Measurements from ENCODE around the gene REELD1.

REELD1 gene

GRCh38 chr4:146260521-146260920, 46.2 kb downstream of the REELD1 start:
- no peaks in the 10 kb centered on the region for H3F3A ChIP-seq (ENCODE audit: insufficient read depth, low read length)
- H3K27ac ChIP-seq (ENCODE audit: low read depth, low read length, poor library complexity, severe bottlenecking) = no peak overlapping the region
- H3K36me3 ChIP-seq (ENCODE audit: insufficient read depth, low read length) = no peaks in the 10 kb centered on the region
- no peaks in the 10 kb centered on the region for H3K9me2 ChIP-seq (ENCODE audit: low read depth, low read length)
- TF ChIP-seq CTCF (IDR thresholded peaks at IDR 0.05; ENCODE audit: low read length) = no peak
- no peak overlapping the region for H3K9ac ChIP-seq (ENCODE audit: low read length)
- H3K4me3 ChIP-seq (ENCODE audit: low read depth, low read length, poor library complexity, severe bottlenecking) = no peak overlapping the region
- H3K4me2 ChIP-seq (ENCODE audit: low read length) = no peak overlapping the region
- no peaks in the 10 kb centered on the region for H3K9me3 ChIP-seq (ENCODE audit: low read length)
- H3K27me3 ChIP-seq (ENCODE audit: insufficient read depth, low read length) = no peaks in the 10 kb centered on the region
- no peaks in the 10 kb centered on the region for H3K79me2 ChIP-seq (ENCODE audit: insufficient read depth, low read length)
- no peaks in the 10 kb centered on the region for H4K20me1 ChIP-seq (ENCODE audit: insufficient read depth, low read length)
- no peak overlapping the region for H2AFZ ChIP-seq (ENCODE audit: low read length)
- no peaks in the 10 kb centered on the region for H3K4me1 ChIP-seq (ENCODE audit: insufficient read depth, low read length, severe bottlenecking)

GRCh38 chr4:146261041-146261440, 46.7 kb downstream of the REELD1 start:
- no peaks in the 10 kb centered on the region for H3K4me1 ChIP-seq (ENCODE audit: insufficient read depth, low read length, severe bottlenecking)
- H3K4me2 ChIP-seq (ENCODE audit: low read length) = no peak overlapping the region

GRCh38 chr4:146263793-146264192, 49.5 kb downstream of the REELD1 start:
- H3K27ac ChIP-seq (ENCODE audit: low read depth, low read length, poor library complexity, severe bottlenecking) = no peak overlapping the region
- no peak for TF ChIP-seq EZH2 (IDR thresholded peaks at IDR 0.05; ENCODE audit: borderline replicate concordance, low read length)
- no peak for TF ChIP-seq CTCF (IDR thresholded peaks at IDR 0.05; ENCODE audit: low read length)
- H3K9me3 ChIP-seq (ENCODE audit: low read length) = no peaks in the 10 kb centered on the region
- no peaks in the 10 kb centered on the region for H3K4me1 ChIP-seq (ENCODE audit: insufficient read depth, low read length, severe bottlenecking)
- H4K20me1 ChIP-seq (ENCODE audit: insufficient read depth, low read length) = no peaks in the 10 kb centered on the region
- no peak overlapping the region for H2AFZ ChIP-seq (ENCODE audit: low read length)
- H3K79me2 ChIP-seq (ENCODE audit: insufficient read depth, low read length) = no peaks in the 10 kb centered on the region
- H3K36me3 ChIP-seq (ENCODE audit: insufficient read depth, low read length) = no peaks in the 10 kb centered on the region
- H3K27me3 ChIP-seq (ENCODE audit: insufficient read depth, low read length) = no peaks in the 10 kb centered on the region
- H3F3A ChIP-seq (ENCODE audit: insufficient read depth, low read length) = no peaks in the 10 kb centered on the region
- no peaks in the 10 kb centered on the region for H3K9me2 ChIP-seq (ENCODE audit: low read depth, low read length)
- H3K9ac ChIP-seq (ENCODE audit: low read length) = no peak overlapping the region
- no peak overlapping the region for H3K4me3 ChIP-seq (ENCODE audit: low read depth, low read length, poor library complexity, severe bottlenecking)
- no peak overlapping the region for H3K4me2 ChIP-seq (ENCODE audit: low read length)

More at GRCh38 chr4:146261041-146261440, 46.7 kb downstream of the REELD1 start:
- H3K27ac ChIP-seq (ENCODE audit: low read depth, low read length, poor library complexity, severe bottlenecking) = no peak overlapping the region
- H3K27me3 ChIP-seq (ENCODE audit: insufficient read depth, low read length) = no peaks in the 10 kb centered on the region
- H4K20me1 ChIP-seq (ENCODE audit: insufficient read depth, low read length) = no peaks in the 10 kb centered on the region
- no peaks in the 10 kb centered on the region for H3K79me2 ChIP-seq (ENCODE audit: insufficient read depth, low read length)
- TF ChIP-seq CTCF (IDR thresholded peaks at IDR 0.05; ENCODE audit: low read length) (no peak), EZH2 (IDR thresholded peaks at IDR 0.05; ENCODE audit: borderline replicate concordance, low read length) (no peak)
- no peaks in the 10 kb centered on the region for H3K9me2 ChIP-seq (ENCODE audit: low read depth, low read length)
- H2AFZ ChIP-seq (ENCODE audit: low read length) = no peak overlapping the region
- no peak overlapping the region for H3K4me3 ChIP-seq (ENCODE audit: low read depth, low read length, poor library complexity, severe bottlenecking)
- no peaks in the 10 kb centered on the region for H3K36me3 ChIP-seq (ENCODE audit: insufficient read depth, low read length)
- no peak overlapping the region for H3K9ac ChIP-seq (ENCODE audit: low read length)
- H3F3A ChIP-seq (ENCODE audit: insufficient read depth, low read length) = no peaks in the 10 kb centered on the region
- no peaks in the 10 kb centered on the region for H3K9me3 ChIP-seq (ENCODE audit: low read length)

Measured in OCI-LY1 (cell line).